ENCODE data around the gene ARFRP1.

Gene ARFRP1

DNA sequence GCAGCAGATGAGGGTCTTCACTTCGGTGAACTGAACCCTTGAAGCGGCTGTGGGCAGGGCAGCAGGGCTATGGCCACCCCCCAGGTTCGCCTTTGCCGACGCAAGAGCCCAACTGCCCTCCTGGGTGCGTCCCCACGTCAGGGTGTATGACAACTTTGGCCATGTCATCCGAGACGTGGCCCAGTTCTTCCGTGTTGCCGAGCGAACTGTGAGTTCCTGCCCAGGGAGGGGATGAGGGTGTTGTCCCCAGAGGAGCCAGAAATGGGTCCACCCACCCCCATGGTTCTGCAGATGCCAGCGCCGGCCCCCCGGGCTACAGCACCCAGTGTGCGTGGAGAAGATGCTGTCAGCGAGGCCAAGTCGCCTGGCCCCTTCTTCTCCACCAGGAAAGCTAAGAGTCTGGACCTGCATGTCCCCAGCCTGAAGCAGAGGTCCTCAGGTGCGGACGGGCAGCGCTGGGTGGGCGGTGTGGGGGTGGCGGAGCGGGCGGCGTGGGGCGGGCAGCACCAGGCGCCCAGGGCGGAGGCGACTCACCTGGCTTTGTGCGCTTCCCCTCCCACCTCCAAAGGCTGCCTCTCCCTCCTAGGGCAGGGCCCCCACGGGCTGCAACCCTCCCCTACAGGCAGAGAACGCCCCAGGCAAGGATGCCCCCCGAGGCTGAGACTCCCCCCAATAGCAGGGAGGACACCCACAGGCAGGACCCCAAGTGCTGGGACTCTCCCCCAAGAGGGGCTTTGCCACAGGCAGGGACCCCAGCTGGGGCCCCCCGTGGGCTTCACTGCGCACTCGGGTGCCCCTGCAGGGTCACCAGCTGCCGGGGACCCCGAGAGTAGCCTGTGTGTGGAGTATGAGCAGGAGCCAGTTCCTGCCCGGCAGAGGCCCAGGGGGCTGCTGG lies 17.5 kb downstream of the ARFRP1 start:
- no peak for DNase-seq

DNA sequence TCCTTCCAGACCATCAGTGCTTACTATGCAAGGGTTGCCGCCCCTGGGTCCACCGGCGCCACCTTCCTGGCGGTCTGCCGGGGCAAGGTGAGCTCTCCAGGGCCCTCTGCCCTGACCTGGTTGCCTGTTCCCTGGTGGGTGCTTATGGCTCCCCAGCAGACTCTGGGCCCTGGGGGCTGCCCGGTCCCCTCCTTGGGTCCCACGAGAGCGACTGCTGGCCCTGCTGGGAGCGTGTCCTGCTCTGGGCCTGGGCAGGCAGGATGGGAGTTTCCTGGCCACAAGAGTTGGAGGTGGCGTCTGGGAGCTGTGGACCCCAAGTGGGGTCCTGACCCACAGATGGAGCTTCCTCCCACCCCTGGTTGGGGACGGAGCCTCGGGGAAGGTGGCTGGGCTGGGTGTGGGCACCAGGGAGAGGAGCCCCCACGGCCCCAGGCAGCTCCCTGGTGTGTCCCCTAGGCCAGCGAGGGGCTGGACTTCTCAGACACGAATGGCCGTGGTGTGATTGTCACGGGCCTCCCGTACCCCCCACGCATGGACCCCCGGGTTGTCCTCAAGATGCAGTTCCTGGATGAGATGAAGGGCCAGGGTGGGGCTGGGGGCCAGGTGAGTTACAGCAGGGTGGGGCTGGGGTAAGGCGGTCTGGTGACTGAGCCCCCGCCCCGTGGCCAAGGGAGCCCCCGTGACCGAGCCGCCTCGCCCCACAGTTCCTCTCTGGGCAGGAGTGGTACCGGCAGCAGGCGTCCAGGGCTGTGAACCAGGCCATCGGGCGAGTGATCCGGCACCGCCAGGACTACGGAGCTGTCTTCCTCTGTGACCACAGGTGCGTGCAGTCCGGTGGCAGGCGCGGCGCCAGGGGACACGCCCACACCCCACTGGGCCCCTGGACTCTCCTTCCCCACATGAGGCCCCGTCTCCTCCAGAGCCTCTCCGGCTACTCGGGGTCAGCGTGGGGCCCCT lies 18.5 kb downstream of the ARFRP1 start:
- no peak for DNase-seq

DNA sequence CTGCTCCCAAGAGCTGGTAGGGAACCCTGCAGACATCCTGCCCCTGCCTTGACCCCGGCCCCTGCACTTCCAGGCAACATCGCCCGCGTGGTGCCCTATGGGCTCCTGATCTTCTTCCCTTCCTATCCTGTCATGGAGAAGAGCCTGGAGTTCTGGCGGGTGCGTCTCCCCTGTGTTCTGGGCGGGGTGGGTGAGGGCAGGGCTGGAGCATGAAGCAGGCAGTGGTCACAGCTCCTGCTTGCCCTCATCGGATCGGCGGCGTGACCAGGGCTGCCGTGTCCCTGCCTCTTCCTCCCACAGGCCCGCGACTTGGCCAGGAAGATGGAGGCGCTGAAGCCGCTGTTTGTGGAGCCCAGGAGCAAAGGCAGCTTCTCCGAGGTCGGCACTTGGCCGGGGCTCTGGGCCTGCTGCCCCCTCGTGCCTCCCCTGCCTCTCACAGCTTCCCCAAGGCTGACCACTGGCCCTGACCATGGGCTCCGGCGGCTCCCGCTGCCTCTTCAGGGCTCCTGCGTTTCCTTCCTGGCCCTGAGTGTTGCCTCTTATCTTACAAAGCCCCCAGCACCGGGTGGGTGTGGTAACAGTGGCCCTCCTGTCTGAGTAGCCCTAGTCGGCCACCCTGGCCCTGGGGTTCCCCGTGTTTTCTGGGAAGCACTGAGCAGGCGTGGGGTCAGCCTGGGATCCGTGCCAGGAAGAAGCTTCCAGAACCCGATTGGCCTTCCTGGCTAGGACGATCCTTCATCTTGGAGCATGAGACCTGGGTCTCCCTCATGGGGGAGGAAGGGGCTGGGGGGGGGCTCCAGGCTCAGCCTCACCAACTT lies 19.3 kb downstream of the ARFRP1 start:
- DNase-seq, result no peak

DNA sequence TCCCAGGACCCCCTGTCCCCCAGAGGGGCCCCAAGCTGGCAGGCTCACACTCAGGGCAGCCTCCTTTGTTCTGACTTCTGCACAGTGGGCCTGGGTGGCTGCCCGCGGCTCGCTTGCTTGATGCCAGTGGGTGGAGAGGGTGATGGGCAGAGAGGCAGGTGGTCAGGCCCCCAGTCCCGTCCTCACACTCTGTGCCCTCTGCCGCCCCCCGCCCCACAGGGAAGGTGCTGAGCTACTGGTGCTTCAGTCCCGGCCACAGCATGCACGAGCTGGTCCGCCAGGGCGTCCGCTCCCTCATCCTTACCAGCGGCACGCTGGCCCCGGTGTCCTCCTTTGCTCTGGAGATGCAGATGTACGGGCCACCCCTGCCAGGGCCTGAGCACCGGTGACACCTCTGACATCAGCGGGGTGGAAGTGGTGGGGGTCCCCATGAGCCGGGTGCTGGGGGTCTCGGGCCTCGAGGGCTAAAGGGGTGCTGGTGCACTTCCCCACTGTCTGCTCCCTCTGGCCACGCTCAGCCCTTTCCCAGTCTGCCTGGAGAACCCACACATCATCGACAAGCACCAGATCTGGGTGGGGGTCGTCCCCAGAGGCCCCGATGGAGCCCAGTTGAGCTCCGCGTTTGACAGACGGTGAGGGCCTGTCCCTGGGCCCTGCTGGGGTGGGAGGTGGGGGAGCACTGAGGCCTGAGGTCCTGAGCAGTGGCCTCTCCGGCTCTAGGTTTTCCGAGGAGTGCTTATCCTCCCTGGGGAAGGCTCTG lies 20.2 kb downstream of the ARFRP1 start:
- DNase-seq, result no peak

DNA sequence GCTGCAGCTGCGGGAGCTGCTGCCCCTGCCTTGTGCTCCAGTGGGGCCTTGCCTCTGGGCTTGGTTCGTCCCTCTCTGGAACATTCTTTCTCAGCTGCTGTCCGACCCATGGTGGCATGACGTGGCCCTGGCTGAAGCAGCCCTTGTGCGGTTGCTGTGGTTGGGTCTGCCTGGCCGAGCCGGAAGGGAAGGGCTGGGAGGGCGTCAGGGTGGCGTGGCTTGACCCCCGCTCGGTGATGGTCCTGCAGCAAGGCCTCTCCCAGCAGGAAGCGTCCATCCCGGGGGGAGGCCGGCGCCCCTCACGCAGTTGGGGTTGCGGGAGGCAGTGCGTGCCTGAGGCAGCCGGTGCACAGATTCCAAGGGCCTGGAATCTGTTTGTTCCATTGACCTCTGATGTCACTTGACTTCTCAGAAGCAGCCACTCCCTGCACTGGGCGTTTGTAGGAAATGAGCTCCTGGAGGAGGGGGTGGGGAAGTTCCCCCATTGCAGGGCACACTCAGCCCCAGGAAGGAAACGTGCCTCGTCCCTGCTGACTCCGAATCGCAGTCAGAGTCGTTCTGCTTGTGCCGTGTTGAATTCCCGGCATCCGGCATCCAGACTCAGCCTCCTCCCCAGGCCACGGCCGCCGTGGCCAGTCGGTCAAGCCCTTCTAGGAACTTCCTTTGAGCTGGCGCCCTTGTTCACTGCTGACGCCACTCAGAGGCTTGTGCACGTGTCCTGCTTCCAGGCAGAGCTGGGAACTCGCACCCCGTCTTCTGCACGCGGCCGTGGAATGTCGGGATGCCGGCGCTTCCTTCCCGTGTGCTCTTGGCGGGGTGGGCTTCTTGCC lies 21.1 kb downstream of the ARFRP1 start:
- no peak for DNase-seq

DNA sequence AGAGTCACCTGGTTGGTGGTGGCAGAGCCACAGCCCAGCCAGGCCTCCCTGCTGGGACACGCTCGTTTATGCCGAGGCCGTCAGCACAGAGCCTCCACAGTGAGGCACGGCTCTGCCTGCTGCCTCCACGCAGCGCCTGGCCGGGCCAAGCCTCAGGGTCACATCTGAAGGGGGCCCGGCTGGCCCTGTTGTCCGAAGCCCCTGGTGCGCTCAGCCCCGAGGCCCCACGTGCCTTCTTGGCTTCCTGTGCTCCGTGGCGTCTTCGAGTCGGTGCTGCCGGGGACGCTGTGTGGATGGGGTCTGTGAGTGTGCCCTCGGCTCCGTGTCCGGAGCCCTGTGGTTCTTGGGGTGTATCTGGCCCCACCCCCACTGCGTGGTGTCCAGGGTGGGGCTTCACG lies 21.7 kb downstream of the ARFRP1 start:
- no peak for DNase-seq

DNA sequence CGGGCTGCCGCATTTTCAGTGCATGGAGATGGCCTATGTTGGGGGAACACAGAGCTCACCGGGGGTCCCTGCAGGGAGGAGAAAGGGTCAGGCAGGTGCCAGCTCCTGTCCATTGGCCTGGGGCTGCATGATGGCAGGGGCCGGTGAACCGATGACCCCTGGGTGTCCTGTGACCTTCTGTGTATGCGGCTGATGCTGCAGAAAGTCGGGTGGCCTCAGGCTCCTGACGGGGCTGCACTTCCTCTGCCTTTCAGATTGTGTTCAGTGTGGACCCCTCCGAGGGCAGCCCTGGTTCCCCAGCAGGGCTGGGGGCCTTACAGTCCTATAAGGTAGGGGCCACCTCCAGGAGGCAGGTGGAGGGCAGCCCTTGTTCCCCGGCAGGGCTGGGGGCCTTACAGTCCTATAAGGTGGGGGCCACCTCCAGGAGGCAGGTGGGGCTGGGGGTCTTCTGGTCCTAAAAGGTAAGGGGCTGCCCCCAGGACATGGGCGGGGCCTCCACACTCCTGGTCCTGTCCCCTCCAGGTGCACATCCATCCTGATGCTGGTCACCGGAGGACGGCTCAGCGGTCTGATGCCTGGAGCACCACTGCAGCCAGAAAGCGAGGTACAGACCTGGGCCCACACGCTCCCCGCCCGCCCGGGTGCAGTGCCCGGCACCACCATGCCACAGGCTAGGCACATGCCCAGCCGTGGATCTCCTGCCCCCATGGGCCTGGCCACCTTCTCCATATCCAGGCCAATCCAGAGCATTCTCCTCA lies 22.3 kb downstream of the ARFRP1 start:
- no peak for DNase-seq

DNA sequence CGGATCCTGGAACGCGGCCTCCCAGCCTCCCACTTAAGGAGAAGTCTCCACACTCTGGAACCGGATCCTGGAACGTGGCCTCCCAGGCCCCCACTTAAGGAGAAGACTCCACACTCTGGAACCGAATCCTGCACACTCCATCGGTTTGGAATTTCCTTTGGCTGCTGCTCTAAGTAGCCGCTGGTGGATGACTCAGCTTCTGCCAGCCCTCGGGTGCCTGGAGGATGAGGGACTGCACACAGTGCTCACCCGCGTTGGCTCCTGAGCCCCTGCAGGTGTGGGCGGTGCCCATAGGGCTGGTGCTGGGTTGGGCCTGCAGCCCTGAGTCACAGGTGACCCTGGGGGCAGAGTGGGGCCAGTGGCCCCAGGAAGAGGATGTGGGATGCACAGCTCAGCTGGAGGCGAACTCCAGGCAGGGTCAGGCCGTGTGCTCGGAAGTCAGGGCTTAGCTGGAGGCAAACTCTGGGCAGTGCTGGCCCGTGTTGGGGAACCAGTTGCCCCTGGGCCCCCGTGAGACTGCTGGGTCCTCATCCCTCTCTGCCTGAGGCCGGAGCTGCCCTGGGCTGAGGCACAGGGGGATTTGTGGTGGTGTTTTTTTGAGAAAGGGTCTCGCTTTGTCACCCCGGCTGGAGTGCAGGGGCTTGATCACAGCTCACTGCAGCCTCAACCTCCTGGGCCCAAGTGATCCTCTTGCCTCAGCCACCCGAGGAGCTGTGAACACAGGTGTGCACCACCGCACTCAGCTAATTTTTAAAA lies 25.2 kb downstream of the ARFRP1 start:
- no peak for DNase-seq

DNA sequence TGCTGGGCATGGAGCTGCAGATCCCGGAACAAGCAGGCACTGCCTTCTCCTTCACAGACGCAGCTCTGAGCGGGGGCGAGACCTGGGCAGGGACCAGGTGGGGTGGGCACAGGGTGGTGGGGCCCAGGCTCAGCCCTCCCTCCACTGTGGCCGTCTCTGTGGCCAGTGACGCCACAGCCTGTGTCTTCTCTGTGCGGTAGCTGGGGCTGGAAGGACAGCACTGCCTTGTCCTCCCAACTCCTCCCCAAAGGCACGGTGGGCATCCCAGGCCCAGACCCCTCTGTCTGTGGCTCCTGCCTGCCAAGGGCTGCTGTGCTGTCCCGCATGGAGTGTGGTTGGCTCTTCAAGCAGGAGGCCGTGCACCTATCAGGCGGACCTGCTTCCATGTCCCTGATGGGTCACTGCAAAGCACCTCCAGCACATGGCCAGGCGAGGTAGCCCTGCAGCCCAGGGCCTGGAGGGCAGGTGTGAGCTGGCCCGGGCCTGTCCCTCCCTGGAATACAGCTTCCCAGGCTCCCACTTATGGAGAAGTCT lies 26.1 kb downstream of the ARFRP1 start:
- no peak for DNase-seq

DNA sequence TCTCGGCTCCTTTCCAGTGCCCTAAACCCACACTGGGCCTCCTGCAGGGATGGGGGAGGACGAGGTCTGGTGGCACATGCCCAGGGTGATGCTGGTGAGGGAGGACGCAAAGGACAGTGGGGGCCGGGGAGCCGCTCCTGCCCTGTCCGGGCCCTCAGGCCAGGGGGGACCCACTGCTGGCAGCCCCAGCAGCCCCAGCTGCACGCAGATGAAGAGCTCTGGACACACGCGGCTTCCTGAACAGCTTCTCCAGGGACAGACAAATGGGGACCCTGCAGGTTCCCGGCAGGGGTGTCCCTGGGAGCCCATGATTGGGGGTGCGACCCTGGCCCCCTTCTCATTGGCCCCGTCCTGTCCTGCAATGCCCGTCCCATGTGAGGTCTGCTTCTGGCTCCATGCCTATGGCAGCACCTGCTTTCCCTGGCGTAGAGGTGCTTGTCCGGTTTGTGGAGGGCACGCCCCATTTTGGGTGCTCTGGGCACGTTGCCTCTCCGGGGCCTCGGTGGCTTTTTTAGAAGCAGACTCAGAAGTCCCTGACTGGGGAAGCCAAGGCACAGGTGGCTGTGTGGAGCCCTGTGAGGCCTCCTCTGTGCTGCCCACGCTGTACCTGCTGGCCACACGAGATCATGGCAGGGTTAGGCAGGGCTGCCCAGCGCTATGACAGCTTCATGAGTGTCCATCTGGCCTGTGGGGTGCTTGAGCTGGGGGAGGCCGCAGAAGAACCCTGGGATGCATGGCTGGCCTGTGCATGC lies 26.7 kb downstream of the ARFRP1 start:
- no peak for DNase-seq

DNA sequence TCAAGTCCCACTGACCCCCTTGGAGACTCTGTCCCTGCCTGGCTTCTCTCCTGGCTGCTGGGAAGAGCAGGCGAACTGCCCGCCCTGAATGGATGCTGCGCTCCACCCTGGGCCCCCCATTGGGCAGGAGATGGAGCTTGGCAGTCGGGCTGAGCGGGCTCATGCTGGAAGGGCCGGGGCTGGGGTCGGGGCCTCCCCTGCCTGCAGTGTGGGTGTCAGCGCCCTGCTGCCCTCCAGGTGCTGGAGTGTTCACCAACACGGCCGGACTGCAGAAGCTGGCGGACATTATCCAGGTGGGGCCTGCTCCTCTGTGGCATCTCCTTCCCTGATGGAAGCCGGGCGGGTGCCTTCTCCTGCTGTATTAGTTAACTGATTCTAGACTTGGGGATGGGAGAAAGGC lies 27.3 kb downstream of the ARFRP1 start:
- DNase-seq, result no peak

DNA sequence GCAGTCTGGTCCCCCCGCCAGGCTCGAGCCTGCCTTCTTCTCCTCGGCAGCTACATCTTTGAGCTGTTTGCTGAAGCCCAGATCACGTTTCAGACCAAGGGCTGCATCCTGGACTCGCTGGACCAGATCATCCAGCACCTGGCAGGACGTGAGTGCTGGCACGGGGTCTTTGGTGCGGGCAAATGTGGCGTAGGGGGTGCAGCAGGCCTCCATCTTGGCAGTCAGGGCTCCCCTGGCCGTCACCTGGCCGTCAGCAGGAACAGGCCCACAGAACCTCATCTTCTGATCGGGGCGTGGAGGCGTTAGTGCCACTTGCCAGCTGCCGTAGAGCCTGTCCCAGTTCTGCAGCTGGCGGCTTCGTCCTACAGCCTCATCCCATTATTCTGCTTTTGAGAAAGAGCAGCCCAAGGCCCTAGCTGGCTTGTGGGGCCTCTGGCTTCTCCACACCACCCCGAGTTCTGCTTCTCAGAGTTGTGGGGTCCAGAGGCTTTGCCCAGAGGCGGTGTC lies 27.9 kb downstream of the ARFRP1 start:
- DNase-seq, result no peak

DNA sequence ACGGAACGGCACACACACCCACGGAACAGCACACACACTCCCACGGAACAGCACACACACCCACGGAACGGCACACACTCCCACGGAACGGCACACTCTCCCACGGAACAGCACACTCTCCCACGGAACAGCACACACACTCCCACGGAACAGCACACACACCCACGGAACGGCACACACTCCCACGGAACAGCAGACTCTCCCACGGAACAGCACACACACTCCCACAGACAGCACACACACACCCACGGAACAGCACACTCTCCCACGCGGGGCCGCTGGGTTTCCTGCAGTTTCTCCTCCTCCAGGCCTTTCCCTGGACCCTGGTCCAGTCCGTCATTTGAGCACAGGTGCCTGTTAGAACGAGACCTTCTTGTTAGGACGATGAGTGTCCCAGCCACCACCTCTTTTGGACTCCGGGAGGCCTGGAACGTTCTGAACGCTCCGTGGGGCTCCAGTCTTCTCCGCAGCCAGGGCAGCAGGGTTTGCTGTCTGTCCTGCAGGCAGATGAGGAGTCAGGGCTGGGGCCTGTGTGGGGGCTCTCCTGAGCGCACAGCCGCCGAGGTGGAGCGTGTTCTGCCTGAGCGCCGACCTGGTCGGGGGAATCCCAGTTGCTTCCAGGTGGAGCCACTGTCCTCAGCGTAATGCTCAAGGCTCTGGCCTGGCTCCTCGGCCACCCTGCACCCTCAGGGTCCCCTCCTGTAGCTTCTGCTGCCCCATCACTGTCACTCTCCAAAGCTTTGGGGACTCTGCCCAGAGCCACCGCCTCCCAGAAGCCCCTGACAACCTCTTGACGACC lies 28.9 kb downstream of the ARFRP1 start:
- DNase-seq, result no peak

DNA sequence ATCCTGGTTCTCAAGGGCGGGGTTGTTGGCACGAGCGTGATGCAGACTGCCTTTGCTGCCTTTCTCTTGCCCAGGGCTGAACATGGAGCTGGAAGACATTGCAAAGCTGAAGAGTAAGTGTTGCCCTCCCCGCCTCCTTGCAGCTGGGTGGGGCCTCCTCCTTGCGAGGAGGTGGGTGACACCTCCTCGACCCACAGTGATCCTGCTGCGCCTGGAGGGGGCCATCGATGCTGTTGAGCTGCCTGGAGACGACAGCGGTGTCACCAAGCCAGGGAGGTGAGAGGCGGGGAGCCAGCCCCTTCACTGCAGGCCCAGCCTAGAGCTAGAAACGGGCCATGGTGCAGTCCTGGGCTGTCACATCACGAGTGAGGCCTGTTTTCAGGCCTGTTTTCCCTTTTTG lies 29.7 kb downstream of the ARFRP1 start:
- DNase-seq, result no peak

DNA sequence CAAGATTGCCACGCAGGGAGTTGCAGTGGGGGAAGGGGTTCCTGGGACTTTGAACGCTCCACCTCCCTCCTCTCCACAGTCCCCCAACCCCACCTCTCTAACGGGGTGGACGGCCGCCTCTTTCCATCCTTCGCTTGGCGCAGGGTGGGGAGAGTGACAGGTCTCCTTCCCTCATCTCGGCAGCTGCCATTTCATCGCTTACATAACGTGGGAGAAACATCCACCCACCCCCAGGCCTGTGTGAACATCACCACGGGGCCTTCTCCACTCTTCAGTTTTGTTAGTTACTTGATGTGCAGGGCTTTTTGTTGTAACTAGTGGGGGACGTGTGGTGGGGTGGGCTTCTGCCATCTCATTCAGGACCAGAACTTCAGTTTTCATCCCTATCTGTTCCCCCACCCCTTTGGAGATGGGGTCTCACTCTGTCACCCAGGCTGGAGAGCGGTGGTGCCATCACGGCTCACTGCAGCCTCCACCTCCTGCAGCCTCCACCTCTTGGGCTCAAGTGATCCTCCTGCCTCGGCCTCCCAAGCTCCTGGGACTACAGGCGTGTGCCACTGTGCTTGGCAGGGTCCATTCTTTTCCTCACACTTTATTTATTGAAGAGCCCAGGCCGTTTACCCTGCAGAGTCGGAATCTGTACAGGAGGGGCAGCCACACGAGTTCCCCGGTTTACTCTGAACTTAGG lies 32.0 kb downstream of the ARFRP1 start:
- DNase-seq, result no peak

DNA sequence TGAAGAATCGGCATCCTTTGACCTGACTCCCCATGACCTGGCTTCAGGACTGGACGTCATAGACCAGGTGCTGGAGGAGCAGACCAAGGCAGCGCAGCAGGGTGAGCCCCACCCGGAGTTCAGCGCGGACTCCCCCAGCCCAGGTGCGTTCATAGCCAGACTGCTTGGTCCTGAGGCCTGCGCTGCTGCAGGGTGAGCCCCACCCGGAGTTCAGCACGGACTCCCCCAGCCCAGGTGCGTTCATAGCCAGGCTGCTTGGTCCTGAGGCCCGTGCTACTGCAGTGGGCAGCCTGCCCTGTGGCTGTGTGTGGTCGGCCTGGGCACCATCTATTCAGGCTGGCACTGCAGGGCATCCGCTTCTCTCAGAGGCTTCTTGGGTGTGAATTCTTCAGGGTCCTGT lies 33.8 kb downstream of the ARFRP1 start:
- no peak for DNase-seq

DNA sequence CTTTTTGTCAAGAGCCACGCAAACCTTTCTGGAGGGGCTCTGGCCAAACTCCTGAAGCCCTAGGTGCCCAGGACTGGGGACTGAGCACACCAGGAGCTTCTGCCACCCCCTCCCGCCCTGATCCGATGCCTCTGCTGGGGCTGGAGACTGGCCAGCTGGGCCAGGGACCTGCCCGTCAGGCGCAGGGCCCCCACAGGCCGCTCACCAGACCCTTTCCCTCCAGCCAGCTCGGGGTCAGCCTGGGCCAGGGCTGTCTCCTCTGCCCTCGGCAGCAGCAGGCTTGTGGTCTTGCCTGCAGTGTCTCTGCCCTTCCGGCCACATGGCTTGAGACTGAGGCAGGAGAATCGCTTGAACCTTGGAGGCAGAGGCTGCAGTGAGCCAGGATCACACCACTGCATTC lies 35.1 kb downstream of the ARFRP1 start:
- no peak for DNase-seq

All from NCI-H187 (cell line).